ENCODE data around the gene FALEC.

FALEC gene

DNA sequence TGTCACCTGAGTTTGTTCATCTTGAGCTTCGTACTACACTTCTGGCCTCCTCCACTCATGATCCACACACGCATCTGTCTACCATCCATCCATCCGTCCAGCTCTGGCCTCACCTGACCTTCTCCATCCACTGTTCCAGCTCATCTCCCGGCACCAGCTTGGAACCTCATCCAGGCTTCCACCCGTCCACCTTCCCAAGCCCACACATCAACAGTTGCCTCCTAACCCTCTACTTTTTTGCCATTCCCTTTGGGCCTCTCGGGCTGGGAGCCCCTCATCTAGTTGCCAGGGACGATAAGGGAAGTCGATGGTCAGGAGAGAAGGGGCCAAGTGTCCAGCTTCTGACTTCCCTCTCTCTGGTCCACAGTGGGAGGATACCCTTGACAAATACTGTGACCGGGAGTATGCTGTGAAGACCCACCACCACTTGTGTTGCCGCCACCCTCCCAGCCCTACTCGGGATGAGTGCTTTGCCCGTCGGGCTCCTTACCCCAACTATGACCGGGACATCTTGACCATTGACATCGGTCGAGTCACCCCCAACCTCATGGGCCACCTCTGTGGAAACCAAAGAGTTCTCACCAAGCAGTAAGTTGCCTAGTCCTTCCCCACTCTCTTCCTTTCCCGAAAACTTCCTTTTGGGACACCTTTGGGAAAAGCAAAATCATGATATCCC, 3.4 kb upstream of the FALEC start:
- DNase-seq (ENCODE audit: low read depth in 2 of 3, low spot score in 2 of 3) = no peak

DNA sequence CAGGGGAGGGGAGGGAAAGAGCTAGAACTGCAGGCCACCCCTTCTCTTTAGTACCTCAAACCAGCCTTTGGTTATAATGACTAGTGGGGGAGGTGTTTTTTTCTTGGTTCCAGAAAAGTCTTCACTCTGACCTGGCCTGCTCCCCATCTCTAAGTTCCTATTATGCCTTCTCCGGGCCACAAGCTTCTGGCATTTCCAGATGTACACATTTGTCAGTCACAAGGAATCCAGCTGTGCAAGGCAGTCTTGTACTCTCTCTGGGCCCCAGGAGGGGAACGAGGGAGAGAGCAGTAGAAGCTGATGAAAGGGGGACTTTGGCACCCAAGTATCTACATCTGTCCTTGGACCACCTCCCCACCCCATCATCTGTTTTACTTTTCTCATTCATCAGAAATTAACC, 2.7 kb upstream of the FALEC start:
- DNase-seq (ENCODE audit: low read depth in 2 of 3, low spot score in 2 of 3) = no peak

- no peak for DNase-seq (ENCODE audit: low read depth in 2 of 3, low spot score in 2 of 3)
Observed at GRCh38 chr1:150513351-150513791, 2.2 kb upstream of the FALEC start.

DNA sequence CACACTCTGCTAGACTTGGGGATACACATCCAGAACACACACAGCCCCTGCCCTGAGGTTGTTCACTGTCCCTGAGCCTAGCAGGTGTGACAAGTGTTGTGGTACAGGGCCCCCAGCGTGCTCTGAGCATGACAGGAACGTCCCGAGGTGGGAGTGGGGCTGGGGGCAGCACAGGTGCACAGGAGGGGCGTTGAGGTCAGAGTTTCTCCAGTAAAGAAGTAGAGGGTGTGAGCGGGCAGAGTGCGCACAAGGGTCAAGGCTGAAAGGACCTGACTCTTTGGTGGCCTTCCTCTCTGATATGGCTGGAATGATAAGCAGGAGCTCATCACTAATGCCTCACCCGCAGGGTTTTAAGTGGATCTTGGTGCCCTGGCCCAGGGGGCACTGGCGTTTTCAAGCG, 1.3 kb upstream of the FALEC start:
- DNase-seq (ENCODE audit: low read depth in 2 of 3, low spot score in 2 of 3) = no peak

DNA sequence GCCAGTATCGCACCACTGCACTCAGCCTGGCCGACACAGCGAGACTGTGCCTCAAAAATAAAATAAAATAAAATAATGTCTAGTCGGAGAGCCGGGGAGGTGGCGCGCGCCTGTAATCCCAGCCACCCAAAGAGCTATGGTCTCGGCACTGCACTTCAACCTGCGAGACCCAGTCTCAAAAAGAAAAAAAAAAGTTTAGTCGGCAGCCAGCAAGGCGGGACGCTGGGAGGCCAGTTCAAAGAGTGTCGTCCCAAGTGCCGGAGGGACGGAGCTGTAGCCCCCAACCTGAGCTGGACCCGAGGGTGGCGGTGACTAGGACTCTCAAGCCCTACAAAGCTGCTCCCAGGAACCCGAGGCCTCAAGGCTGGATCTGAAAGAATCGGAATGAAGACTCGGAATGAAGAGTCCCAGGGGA, 632 bp upstream of the FALEC start:
- DNase-seq (ENCODE audit: low read depth in 2 of 3, low spot score in 2 of 3) = no peak

DNA sequence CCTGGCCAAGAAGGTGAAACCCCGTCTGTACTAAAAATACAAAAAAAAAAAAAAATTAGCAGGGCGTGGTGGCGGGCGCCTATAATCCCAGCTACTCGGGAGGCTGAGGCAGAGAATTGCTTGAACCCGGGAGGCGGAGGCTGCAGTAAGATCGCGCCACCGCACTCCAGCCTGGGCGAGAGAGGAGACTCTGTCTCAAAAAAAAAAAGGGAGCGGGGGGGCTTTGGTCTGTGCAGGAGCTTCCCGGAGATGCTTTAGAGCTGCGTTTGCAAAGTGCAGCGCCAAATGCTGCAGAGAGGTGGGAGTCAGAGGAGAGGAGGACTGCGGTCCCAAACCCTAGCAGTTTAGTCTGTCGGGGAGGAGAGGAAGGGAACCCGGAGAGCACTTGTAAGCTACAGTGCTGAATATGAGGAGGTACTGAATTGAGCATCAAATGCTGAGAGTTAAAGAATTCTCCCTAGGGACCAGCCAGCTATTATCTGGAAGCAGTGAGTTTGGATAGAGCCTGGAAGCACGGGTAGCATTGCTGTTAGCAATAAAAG, 569 bp downstream of the FALEC start:
- DNase-seq (ENCODE audit: low read depth in 2 of 3, low spot score in 2 of 3) = no peak

- no peak for DNase-seq (ENCODE audit: low read depth in 2 of 3, low spot score in 2 of 3)
Observed at GRCh38 chr1:150516616-150517015, 1.1 kb downstream of the FALEC start.

- DNase-seq (ENCODE audit: low read depth in 2 of 3, low spot score in 2 of 3) = no peak
Observed at GRCh38 chr1:150521196-150521968, 5.8 kb downstream of the FALEC start.

- DNase-seq (ENCODE audit: low read depth in 2 of 3, low spot score in 2 of 3) = no peak
Observed at GRCh38 chr1:150525348-150525747, 9.8 kb downstream of the FALEC start.

DNA sequence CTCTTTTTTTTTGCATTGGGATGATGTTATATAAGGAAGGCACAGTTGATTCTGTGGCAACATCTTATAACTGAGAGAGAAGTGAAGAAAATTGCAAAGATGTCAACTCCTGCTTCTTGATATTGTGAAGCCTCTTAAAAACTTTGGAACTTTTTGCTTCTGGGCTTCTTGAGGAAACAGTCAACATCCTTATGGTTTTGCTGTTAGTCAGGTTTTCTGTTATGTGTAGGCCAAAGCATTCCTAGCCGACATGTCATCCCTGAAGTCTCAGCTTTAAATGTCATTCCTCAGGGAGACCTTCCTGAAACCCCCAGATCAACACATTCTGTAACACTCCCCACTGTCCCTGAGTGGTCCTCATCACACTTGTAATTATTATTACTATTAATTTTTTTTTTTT, 12.6 kb downstream of the FALEC start:
- no peak for DNase-seq (ENCODE audit: low read depth in 2 of 3, low spot score in 2 of 3)

- DNase-seq (ENCODE audit: low read depth in 2 of 3, low spot score in 2 of 3) = no peak
Observed at GRCh38 chr1:150529017-150529416, 13.5 kb downstream of the FALEC start.

GRCh38 chr1:150530491-150531159, 15.1 kb downstream of the FALEC start:
- no peak for DNase-seq (ENCODE audit: low read depth in 2 of 3, low spot score in 2 of 3)

DNA sequence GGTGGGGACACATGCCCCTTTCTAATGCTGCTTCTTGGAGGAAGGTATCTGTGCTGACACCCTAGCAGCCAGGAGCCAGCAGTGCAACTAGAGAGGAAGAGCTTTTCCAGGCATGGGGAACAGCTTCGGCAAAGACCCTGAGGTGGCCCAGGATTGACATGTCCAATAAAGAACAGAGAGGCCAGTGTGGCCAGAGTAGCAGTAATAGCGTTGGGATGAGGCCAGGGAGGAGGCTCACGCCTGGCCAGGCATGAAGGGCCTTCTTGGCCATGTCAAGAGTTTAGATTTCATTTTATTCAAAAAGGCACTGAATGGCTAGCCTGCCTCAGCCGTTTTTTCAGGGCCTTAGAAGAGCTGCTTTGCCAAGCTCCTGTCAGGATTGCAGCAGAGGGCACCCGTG, 17.3 kb downstream of the FALEC start:
- no peak for DNase-seq (ENCODE audit: low read depth in 2 of 3, low spot score in 2 of 3)

DNA sequence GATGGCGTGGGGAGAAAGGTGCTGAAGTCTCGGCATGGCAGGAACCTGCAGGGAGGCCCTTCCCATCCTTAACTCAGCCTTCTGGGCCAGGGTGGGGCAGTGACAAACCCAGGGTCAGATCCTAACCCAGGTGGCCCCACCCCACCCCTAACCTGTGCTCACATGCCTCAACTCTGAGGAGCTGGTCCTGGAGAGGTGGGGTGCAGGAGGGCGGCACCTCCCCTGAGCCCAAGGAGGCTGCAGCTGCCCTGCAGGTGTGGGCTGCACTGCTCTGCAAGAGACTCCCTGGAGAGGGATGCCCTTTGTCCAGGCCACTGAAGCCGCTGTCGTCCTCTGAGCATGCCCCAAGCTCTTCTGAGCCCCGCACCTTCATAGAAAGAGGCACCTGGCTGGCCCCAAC, 18.4 kb downstream of the FALEC start:
- no peak for DNase-seq (ENCODE audit: low read depth in 2 of 3, low spot score in 2 of 3)

- DNase-seq (ENCODE audit: low read depth in 2 of 3, low spot score in 2 of 3) = no peak
Observed at GRCh38 chr1:150535511-150536287, 20.1 kb downstream of the FALEC start.

DNA sequence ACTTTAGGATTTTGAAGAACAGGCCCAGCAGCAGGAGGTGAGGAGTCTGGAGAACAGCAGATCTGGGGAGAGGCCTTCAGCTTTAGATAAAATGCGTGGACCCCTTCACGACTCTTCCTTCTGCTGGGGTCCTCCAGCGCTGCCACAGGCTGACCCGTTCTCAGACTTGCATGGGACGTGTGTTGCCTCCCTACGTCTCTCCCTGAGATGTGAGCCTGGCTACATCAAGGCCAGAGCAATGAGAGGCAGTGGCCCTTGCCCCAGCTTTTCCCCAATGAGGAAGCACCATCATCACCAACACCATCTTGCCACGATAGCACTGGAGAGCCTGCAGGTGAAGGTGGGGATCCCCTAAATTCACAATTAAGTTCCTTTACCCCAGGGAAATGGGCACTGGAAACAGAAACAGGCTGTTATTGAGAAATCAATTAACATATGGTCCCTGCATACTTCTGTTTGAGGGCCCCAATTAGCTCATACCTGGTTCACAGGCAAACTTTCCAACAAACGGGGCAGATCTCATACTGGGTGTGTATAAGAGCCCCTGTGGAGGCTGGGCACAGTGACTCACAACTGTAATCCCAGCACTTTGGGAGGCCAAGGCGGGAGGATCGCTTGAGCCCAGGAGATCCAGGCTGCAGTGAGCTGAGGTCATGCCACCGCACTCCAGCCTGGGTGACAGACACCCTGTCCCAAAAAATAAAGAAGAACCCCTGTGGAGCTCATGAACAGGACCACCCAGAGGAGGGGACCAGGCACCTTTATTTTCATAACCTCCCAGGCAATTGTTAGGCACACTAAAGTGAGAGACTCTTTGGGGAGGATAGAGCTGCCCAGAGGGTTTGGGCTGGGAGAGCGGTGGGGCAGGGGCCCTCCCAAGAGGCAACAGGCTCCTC, 21.5 kb downstream of the FALEC start:
- no peak for DNase-seq (ENCODE audit: low read depth in 2 of 3, low spot score in 2 of 3)

DNA sequence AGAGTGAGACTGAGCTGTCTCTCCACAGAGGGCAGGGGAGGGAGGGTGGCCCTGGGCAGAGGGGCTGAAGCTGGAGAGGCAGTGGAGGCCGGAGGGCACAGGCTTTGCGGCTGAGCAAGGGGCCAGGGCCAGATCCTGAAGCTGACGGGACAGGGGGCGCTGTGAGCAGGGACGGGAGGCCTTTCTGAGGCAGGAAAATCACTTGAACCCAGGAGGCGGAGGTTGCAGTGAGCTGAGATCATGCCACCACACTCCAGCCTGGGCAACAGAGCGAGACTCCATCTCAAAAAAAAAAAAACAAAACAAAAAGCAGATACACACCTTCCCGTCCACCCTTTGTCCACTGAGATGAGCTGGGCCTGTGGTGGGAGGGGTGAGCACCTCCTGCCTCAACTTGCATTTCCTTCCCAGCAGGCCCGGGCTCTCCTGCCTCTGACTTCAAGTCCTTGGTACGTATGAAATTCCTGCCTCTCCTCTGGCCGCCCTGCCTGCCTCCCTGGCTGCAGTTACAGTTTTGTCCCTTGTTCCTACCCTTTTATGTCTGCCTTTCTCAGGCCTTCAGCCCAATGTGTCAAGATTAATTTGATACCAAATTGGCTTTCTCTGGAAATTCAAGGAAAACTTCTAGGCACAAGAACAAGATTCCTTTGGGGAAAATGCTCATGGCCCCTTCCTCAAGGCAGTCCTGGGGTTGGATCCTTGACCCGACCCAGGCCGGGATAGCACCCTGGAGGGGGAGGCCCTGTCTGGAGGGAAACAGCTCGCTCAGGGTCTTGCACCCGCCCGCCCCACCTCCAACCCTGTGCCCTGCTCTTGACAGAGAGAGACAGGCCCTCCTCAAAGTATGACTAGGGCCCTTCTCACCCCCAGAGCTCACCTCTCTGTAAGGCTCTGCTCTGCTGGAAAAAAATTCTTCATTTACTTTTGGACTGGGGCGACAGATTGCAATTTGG, 22.5 kb downstream of the FALEC start:
- no peak for DNase-seq (ENCODE audit: low read depth in 2 of 3, low spot score in 2 of 3)

GRCh38 chr1:150543500-150544143, 28.1 kb downstream of the FALEC start:
- DNase-seq (ENCODE audit: low read depth in 2 of 3, low spot score in 2 of 3) = no peak

- DNase-seq (ENCODE audit: low read depth in 2 of 3, low spot score in 2 of 3) = no peak
Observed at GRCh38 chr1:150544204-150544603, 28.7 kb downstream of the FALEC start.
